Heart right ventricle (tissue), 16 donors: ENCODE results near the gene DLGAP1. TPM values are rescaled to one million over a fixed set of nuclear protein-coding genes. Genes with fewer than 3 reads are reported as not detected.

ENCODE experiments used
- ATAC-seq, 8 donors: fragments of 200-7000 bp; cut with Tn5 transposase; one replicate each; pipeline ENCODE4 v1.9.1; 2020; ENCODE audit warnings: mild to moderate bottlenecking in 8 of 8, moderate library complexity in 8 of 8, moderate number of reproducible peaks in 1 of 8
- DNase-seq, 2 donors: peaks; one replicate each; pipeline ENCODE4 v3.0.0-alpha.2; 2020
- H3K27ac ChIP-seq, 10 donors: fragments of 200-600 bp; sonication (generic) in 2 of 10; one replicate each; pipeline versions ENCODE4 v1.5.0 to v1.8.0; 2020 to 2022; ENCODE audit warnings: mild to moderate bottlenecking in 3 of 10
- H3K27me3 ChIP-seq, 7 donors: fragments of 200-600 bp; one replicate each; pipeline ENCODE4 v1.8.0; 2021 to 2022; ENCODE audit warnings: mild to moderate bottlenecking in 2 of 7
- H3K36me3 ChIP-seq, 9 donors: fragments of 200-600 bp; sonication (generic) in 1 of 9; one replicate each; pipeline versions ENCODE4 v1.5.0 to v1.8.0; 2020 to 2022; ENCODE audit warnings: mild to moderate bottlenecking in 2 of 9
- H3K4me1 ChIP-seq, 9 donors: fragments of 200-600 bp; sonication (generic) in 1 of 9; one replicate each; pipeline versions ENCODE4 v1.5.0 to v1.8.0; 2020 to 2022; ENCODE audit warnings: mild to moderate bottlenecking in 4 of 9
- H3K4me3 ChIP-seq, 10 donors: fragments of 200-600 bp; sonication (generic) in 2 of 10; one replicate each; pipeline versions ENCODE4 v1.5.0 to v1.8.0; 2020 to 2022; ENCODE audit warnings: mild to moderate bottlenecking in 7 of 10, moderate library complexity in 2 of 10
- H3K9me3 ChIP-seq, 11 donors: fragments of 200-600 bp in 10 of 11; sonication (generic) in 2 of 11; one replicate each; pipeline versions ENCODE4 v1.5.0 to v1.8.0; 2013 to 2022; ENCODE audit warnings: mild to moderate bottlenecking in 2 of 11, control low read depth in 1 of 11, moderate library complexity in 1 of 11
- CTCF ChIP-seq, 9 donors: fragments of 200-600 bp; sonication (generic) in 2 of 9; IDR thresholded peaks; one replicate each; pipeline versions ENCODE4 v1.5.0 to v1.8.0; 2021 to 2022; ENCODE audit warnings: antibody characterized with exemption in 9 of 9, mild to moderate bottlenecking in 5 of 9, moderate library complexity in 1 of 9
- WGBS, 2 donors: extraction: QIAGEN DNeasy Blood & Tissue Kit; methylation state at CpG; one replicate each; pipeline ENCODE4 v1.1.7; 2013; ENCODE audit warnings: inconsistent platforms in 1 of 2; 5-methylcytosine and 5-hydroxymethylcytosine counted together
- intact Hi-C, 10 donors: fragments of 100-400 bp; cut with DNase I; formaldehyde crosslinking; loops; one replicate each; pipeline versions ENCODE4 v1.11.1 to v1.14.2; 2022
- polyA plus RNA-seq, 2 donors: library from polyadenylated mRNA; stranded (reverse); fragments of 200-250 nt; gene quantifications; one replicate each; pipeline ENCODE4 v1.2.3, GENCODE V29; 2013
- total RNA-seq, 10 donors: library from RNA; stranded (reverse); fragmentation: NEBNext Ultra II Directional in 3 of 10; extraction: Animal tissue kit (Norgen Biotek cat#: 25700) in 3 of 10; gene quantifications; one replicate each; pipeline versions ENCODE4 v1.2.1 to v1.2.4, GENCODE V29; 2021 to 2023
- donor health status: Arrhythmogenic right ventricular cardiomyopathy.
- donor health status: ischemic (EF 13 %, LVEDD 7.1; RV severe dilation, severe dysfunction).
- donor health status: healthy with polysubstance abuse.
- donor health status: DM: no; HTN: yes; CAD: no.
- donor health status: DM: no; HTN: no; CAD: no.
- donor health status: ischemic (EF 25% LVEDD 6.9; RV normal size, moderate dysfunction).
- donor health status: ischemic (EF 25% LVEDD 5.7; RV mildly dilated, moderate dysfunction).
- donor health status: healthy.
- donor health status: DM: yes; HTN: yes; CAD: no.
- donor health status: Ischemic cardiomyopathy.
- donor health status: ischemic (EF 35%, LVEDD 5.7; RV mildly dilated, moderate dysfunction).
- donor health status: nonischemic (EF 11% LVEDD 7.7; RV severe dilation, severe dysfunction).
- donor health status: DM: yes; HTN: yes; CAD: no.
- donor health status: PGD.
- donor health status: ischemic (EF 29% LVEDD 5.4; RV normal size, mild dysfunction).
- donor health status: nonischemic (EF 23%, LVEDD 6.1; RV moderate dilation, normal function).

Gene DLGAP1
- total and polyA plus RNA-seq, 12 donors = 0.07 to 7.2 (median 1.0) TPM; not detected in 2

- no peak for TF ChIP-seq CTCF (IDR thresholded peaks at IDR 0.05)
- DNase-seq = no peak
- no peak for ATAC-seq
- Histone ChIP-seq H3K4me3 (peak overlapping the region in 3 of 10 donors; percentile 15 to 37 (median 34)), H3K27me3 (no peaks in the 10 kb centered on the region), H3K4me1 (peaks cover 0 to 25% (median 0%) of the 10 kb centered on the region in 9 donors), H3K36me3 (no peaks in the 10 kb centered on the region), H3K27ac (no peak overlapping the region), H3K9me3 (no peaks in the 10 kb centered on the region)
- WGBS, 2 donors = 73 to 85% methylated on average over 3 of the region's 3 CpGs
- intact Hi-C loops = loop anchor here in 6 of 10 donors (5.0 to 10.0 kb wide), 6 partner anchors 90 to 172 kb away; no protein-coding TSS in a partner anchor
Measured at GRCh38 chr18:3874581-3874980, 580.5 kb downstream of the DLGAP1 start.

- no peak for TF ChIP-seq CTCF (IDR thresholded peaks at IDR 0.05)
- Histone ChIP-seq H3K4me3 (peak overlapping the region in 4 of 10 donors; percentile 13 to 37 (median 24)), H3K27ac (peak overlapping the region in 2 of 10 donors; percentile 5 to 41), H3K27me3 (no peaks in the 10 kb centered on the region), H3K36me3 (no peaks in the 10 kb centered on the region), H3K9me3 (no peaks in the 10 kb centered on the region), H3K4me1 (peaks cover 0 to 25% (median 0%) of the 10 kb centered on the region in 9 donors)
- DNase-seq (no peak), ATAC-seq (peak in 1 of 8 donors; percentile 62)
- intact Hi-C loops = loop anchor here in 6 of 10 donors (5.0 to 10.0 kb wide), 6 partner anchors 91 to 172 kb away; no protein-coding TSS in a partner anchor
- WGBS, 2 donors = 32 to 43% methylated on average over 7 of the region's 7 CpGs
Measured at GRCh38 chr18:3874125-3874524, 581.0 kb downstream of the DLGAP1 start.

GRCh38 chr18:3873698-3874097, 581.4 kb downstream of the DLGAP1 start:
- Histone ChIP-seq H3K27ac (peak overlapping the region in 2 of 10 donors; percentile 5 to 41), H3K9me3 (no peaks in the 10 kb centered on the region), H3K4me3 (peak overlapping the region in 4 of 10 donors; percentile 13 to 37 (median 24)), H3K36me3 (no peaks in the 10 kb centered on the region), H3K27me3 (no peaks in the 10 kb centered on the region), H3K4me1 (peaks cover 0 to 24% (median 0%) of the 10 kb centered on the region in 9 donors)
- DNase-seq = no peak
- ATAC-seq = no peak
- 85 to 90% methylated on average over 1 of the region's 1 CpG for WGBS, 2 donors
- intact Hi-C loops = loop anchor here in 6 of 10 donors (5.0 to 10.0 kb wide), 6 partner anchors 91 to 171 kb away; no protein-coding TSS in a partner anchor
- no peak for TF ChIP-seq CTCF (IDR thresholded peaks at IDR 0.05)

- peaks cover 0 to 20% (median 0%) of the 10 kb centered on the region in 9 donors for H3K4me1 ChIP-seq
- peak overlapping the region in 3 of 10 donors; percentile 11 to 34 (median 15) for H3K4me3 ChIP-seq
- ATAC-seq = no peak
- DNase-seq = no peak
- no peaks in the 10 kb centered on the region for H3K36me3 ChIP-seq
- H3K27ac ChIP-seq = peak overlapping the region in 1 of 10 donors; percentile 41
- no peaks in the 10 kb centered on the region for H3K27me3 ChIP-seq
- H3K9me3 ChIP-seq = no peaks in the 10 kb centered on the region
- intact Hi-C loops = loop anchor here in 6 of 10 donors (5.0 to 10.0 kb wide), 6 partner anchors 92 to 171 kb away; no protein-coding TSS in a partner anchor
- no peak for TF ChIP-seq CTCF (IDR thresholded peaks at IDR 0.05)
Measured at GRCh38 chr18:3873211-3873610, 581.9 kb downstream of the DLGAP1 start.
